ENCODE data around the gene MTA1.

- TF ChIP-seq CTCF (IDR thresholded peaks at IDR 0.05), result no peak
- TF ChIP-seq EZH2 (IDR thresholded peaks at IDR 0.05; ENCODE audit: borderline replicate concordance, insufficient read depth, low read depth, low read length, poor library complexity, severe bottlenecking), result no peak
Observed at GRCh38 chr14:105503296-105503640, 83.6 kb downstream of the MTA1 start.
